Raji (cell line): ENCODE data around the gene TNIK.

ENCODE experiments used
- POLR2A ChIP-seq: IDR thresholded peaks from 2 replicates; pipeline ENCODE4 v1.6.1; 2011; ENCODE audit warnings: low read depth, low read length, control low read depth; ENCODE audit not compliant: insufficient read depth

The TNIK gene

GRCh38 chr3:171393032-171393744 lies 67.0 kb downstream of the TNIK start:
- TF ChIP-seq POLR2A, result no peak

DNA sequence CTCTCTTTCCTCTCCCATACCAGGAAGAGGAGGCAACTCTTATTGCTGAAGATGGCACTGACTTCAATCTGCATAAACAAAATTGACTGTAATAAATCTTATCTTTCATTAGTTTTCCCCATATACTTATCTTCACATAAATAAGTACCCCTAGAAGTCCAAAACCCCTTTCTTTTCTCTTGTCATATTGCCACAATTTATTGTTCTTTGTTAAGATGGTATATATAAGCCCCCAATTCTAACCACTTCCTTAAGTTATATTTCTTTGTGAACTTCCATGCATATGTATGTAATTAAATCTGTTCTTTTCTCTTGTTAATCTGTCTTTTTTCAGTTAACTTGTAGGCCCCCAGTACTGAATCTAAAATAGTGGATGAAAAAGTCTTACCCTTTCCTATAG lies 68.8 kb downstream of the TNIK start:
- TF ChIP-seq POLR2A, result no peak

- no peak for TF ChIP-seq POLR2A
These were observed 69.9 kb downstream of the TNIK start for GRCh38 chr3:171390051-171390941.

- TF ChIP-seq POLR2A, result no peak
These were observed 70.7 kb downstream of the TNIK start for GRCh38 chr3:171389491-171389890.

DNA sequence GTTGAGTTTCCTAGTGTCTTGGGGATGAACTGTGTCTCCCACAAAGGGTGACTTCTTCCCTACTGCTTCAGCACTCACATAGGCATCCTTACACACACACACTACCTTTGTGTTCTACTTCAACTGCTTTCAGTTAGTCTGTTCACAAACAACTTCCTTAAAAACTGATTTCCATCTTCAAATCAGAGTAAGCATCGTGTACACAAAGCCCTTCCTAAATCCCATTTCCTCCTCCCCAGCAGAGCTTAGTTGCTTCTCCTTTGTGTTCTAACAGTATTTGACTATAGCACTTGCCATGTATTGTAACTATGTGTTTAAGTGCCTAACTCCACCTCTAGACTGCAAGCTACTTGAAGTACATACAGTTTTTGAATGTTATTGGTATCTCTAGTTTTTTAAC lies 71.7 kb downstream of the TNIK start:
- TF ChIP-seq POLR2A, result no peak

DNA sequence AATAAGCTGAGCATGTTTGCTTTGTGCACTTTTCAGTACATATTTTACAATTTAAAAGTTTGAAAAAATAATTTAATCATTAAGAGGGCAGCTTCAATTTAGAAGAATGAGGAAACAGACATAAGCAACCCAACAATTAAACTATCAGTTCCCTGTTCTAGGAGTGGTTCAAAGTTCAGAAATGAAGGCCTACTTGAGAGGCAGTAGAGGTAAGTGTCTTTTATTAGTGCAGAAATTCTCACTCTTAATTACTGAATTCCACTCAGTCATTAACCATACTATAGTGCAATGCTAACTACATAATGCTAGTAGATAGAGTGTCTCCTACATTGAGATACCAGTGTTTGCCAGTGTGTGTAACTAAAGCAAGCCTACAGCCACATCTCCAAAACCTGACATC lies 73.1 kb downstream of the TNIK start:
- TF ChIP-seq POLR2A, result no peak

GRCh38 chr3:171385086-171385485 lies 75.1 kb downstream of the TNIK start:
- TF ChIP-seq POLR2A, result no peak

- no peak for TF ChIP-seq POLR2A
These were observed 75.9 kb downstream of the TNIK start for GRCh38 chr3:171384101-171384891.

DNA sequence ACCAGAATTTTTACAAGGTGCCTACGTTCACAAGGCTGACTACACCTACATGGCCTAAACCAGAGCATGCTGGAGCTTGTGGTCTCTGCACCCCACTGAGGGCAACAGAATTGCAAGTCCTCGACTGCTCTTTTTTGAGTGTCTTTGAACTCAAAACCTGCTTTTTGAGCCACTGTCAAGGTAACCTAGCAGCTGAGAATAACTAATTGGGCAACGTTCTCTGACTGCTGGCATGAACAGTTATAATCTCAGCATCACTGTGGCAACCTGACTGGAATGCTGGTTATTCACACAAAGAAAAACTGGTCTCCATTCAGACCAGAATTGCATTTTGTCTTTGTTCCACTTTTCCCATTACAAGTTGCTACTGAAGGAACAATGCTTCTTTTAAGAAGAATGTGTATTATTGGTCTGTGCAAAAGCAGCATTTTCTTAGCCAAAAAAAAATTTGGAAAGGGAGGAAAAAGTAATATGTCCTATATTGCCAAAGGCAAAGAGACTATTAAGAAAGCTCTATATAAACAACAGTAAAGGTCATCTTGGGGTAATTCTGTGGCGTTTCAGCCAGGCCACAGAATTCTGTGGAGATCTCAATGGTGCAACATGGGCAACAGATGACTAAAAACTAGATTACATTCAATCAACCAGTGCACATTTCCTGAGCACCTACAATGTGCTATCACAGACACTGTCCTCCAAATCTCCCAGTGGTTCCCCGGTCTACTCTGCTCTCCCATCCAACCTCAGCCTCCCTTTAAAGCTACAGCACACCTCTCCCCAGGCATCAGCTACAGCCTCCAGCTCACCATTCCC lies 76.8 kb downstream of the TNIK start:
- TF ChIP-seq POLR2A, result no peak

DNA sequence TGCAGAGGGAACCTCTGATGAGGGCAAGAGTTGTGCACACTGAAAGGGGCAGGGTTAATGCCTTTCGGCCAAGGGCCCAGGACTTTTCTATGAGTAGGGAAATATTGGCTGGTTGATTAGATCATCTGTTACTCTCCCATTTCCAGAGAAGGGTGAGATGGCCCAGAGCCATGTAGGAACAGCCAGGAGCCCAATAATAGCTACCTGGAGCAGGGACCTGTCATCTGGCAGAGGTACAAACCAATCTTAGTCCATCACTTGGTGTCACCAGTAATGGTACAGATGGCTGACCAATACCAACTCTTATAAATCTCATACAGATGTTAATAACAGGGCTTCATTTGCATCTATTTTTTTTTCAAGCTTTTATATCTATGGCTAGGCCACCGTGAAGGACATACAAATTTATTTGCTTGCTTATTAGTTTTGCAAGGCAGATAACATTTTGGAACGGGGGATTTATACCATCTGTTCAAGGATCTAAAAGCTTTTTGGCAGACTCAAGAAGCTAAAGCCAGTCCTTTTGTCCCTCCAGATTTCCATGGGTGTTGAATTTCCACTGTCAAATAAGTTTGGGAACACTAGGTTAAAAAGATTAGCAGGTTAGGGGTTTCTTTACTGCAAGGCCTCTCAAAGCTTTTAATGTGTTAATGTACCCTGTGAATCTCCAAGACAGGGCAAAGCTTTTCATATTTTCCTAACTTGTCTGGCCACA lies 79.3 kb downstream of the TNIK start:
- TF ChIP-seq POLR2A, result no peak

DNA sequence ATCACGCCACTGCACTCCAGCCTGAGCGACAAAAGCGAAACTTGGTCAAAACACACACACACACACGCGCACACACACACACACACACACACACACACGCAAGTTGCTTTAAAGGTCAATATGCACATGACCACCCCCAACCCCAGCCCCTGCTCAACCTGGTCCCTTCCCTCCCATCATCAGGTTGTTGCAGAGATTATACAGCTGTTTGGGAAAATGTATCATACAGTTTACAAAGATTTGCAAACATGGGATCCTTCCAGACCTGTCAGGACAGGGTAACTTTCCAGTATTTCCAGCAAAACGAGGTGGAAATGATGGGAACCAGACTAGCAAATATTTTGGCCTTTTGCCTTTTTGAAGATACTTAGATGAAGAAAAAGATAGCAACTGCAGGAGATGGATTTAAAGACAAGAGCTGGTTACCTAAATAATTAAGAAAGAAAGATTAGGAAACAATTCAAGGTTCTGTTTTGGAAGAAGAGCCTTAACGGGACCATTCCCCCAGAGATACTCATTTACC lies 80.2 kb downstream of the TNIK start:
- TF ChIP-seq POLR2A, result no peak

DNA sequence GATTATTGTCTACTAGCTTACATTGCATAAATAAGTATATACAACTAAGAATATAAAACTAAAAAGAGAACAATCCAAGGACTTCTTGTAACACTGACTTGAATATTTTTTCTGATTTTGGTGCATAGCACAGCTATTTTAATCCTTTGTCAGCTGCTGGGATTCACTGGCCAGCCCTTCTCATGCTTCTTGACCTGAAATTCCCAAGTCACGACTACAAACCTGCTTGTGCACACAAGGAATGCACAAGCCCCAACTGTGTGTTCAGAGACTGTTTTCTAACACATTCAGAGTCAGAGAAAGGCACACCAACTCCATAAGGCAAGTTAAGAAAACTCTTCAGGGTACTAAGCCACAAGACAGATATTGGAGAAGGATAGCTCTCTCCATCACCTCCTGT lies 80.9 kb downstream of the TNIK start:
- TF ChIP-seq POLR2A, result no peak

DNA sequence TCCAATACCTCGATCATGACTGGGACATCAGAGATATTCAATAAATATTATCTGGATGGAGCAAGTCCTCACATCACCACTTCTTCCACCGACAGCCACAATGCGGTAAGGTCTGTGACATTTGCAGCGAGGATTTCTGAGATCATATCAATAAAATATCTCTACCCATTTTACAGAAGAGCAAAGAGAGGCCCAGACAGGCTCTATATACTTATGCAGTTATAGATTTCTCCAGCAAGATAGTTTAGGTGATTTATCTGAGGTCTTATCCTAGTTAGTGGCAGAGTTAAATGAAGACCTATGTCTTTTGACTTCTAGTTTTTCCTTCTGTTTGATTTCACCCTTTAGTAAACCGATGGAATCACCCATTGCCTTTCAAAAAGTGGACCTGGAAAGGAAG lies 81.6 kb downstream of the TNIK start:
- no peak for TF ChIP-seq POLR2A

DNA sequence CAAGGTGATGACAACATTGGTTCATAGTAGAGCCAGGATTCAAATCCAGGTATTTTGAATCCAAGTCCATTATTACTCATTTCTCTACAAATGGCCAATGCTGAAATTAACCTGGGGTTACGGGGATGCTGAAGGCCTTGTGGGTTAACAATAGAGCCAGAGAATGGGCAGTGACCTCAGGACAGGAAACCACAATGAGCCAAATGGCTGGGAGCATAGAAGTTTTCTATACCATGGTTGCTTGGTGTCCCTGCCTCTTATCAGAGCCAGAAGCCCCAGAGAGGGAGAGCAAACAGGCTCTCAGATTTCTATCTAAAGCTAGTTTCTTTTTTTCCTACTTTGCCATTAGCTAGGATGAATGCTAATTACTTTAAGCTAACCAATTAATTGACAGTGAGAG lies 82.3 kb downstream of the TNIK start:
- no peak for TF ChIP-seq POLR2A
